ENCODE data around the gene KLHL24. TPM values are rescaled to one million over a fixed set of nuclear protein-coding genes. Genes with fewer than 3 reads are reported as not detected.
A peak's percentile ranks its signal among the peaks of the same experiment; 100 is the strongest.
"Not testable (repeated sequence)": the region's sequence is repeated elsewhere in the genome, so short reads cannot be mapped to it uniquely, and the experiment has no call there.

KLHL24 gene
- polyA plus RNA-seq, 6 donors from 2014 or later, result 46.7 to 84.9 (median 65.3) TPM

- H3K9me3 Mint-ChIP-seq, H3K27me3 Mint-ChIP-seq: not testable (repeated sequence)
Measured at GRCh38 chr3:183689621-183690020, 54.2 kb downstream of the KLHL24 start.

GRCh38 chr3:183690402-183690995 lies 55.1 kb downstream of the KLHL24 start:
- no peak overlapping the region for H3K4me3 Mint-ChIP-seq
- ATAC-seq (ENCODE audit: low read depth in 2 of 2) (no peak), DNase-seq (no peak)
- H3K4me1 Mint-ChIP-seq, result no peaks in the 10 kb centered on the region
- H3K9me3 Mint-ChIP-seq, result peaks cover 0 to 3% (median 0%) of the 10 kb centered on the region in 7 donors
- H3K27me3 Mint-ChIP-seq, result no peaks in the 10 kb centered on the region
- H3K27ac Mint-ChIP-seq, result no peak overlapping the region
- H3K36me3 Mint-ChIP-seq, result no peaks in the 10 kb centered on the region

More at GRCh38 chr3:183689621-183690020, 54.2 kb downstream of the KLHL24 start:
- H3K27ac Mint-ChIP-seq, result peak overlapping the region in 1 of 6 donors; percentile 11
- not testable (repeated sequence) for ATAC-seq (ENCODE audit: low read depth in 2 of 2); H3K4me1 Mint-ChIP-seq; H3K36me3 Mint-ChIP-seq; H3K4me3 Mint-ChIP-seq; DNase-seq

- no peaks in the 10 kb centered on the region for H3K27me3 Mint-ChIP-seq
- H3K27ac Mint-ChIP-seq, result no peak overlapping the region
- no peak for ATAC-seq (ENCODE audit: low read depth in 2 of 2)
- no peaks in the 10 kb centered on the region for H3K36me3 Mint-ChIP-seq
- peaks cover 0 to 3% (median 0%) of the 10 kb centered on the region in 7 donors for H3K9me3 Mint-ChIP-seq
- DNase-seq, result no peak
- no peak overlapping the region for H3K4me3 Mint-ChIP-seq
- H3K4me1 Mint-ChIP-seq, result peaks cover 0 to 7% (median 5%) of the 10 kb centered on the region in 3 donors
Measured at GRCh38 chr3:183692436-183692835, 57.0 kb downstream of the KLHL24 start.

DNA sequence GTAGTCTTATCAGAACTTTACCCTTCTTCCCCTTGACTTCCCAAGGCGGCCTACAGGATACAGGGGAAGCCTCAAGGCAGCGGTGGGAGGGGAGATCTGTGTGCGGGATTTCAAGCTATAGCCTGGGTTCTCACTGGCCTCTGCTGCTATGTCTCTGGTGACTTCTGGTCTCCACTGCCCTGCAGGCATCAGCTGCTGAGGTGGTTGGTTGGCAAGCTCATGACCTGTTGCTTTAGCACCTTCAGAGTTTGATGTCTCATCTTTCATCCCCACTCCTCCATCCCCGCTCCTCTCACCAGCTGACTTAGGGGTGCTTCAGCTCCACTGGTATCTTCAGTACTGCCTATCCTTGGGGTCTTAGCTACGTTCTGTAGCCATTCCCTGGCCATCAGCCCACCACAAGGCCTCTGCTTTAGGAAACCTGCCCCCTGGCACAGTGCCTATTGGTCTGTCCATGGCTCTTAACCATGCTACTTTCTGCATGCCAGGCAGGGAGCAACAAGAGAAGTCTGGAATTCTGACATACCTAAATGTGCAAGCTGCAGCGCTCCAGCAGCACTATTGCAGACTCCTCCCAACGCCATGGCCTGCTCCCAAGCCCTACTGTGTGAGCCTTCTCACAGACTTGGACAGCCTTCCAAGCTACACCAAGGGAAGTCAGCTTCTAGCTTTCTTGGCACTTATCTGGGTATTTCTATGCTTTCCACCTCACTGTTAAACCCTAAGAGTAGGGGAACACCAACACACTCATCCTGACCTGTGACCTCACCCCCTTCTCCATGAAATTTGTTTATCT lies 60.3 kb downstream of the KLHL24 start:
- Mint-ChIP-seq H3K4me1 (peaks cover 25 to 32% (median 28%) of the 10 kb centered on the region in 3 donors), H3K4me3 (peak overlapping the region in 5 of 8 donors; percentile 43 to 84 (median 66)), H3K9me3 (peaks cover 0 to 3% (median 0%) of the 10 kb centered on the region in 7 donors), H3K27me3 (no peaks in the 10 kb centered on the region), H3K36me3 (no peaks in the 10 kb centered on the region), H3K27ac (no peak overlapping the region)
- ATAC-seq (ENCODE audit: low read depth in 2 of 2) (no peak), DNase-seq (no peak)

DNA sequence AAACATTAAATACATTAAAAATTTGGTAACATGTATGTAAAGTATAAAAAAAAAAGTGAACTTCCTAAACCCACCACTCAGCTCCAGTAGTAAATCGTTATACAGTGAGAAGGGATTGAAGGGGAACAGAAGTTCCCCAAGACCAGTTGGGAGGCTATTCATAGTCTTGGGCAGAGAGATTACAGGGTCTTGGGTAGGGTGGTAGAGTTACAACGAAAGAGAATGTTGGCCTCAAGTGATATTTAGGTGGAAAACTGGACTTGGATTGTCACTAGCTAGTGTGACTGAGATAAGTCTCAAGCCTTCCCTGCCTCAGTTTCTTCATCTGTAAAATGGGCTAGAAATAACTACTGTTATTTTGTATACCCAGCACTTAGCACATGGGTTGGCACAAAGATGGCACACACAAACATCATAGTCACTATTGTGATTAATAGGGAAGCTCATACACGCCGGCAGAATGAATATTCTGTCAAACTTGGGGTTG lies 61.7 kb downstream of the KLHL24 start:
- peak overlapping the region; percentile 70 to 92 (median 85) for H3K4me3 Mint-ChIP-seq
- H3K4me1 Mint-ChIP-seq, result peaks cover 28 to 40% (median 35%) of the 10 kb centered on the region in 3 donors
- peak overlapping the region in 4 of 6 donors; percentile 54 to 94 (median 72) for H3K27ac Mint-ChIP-seq
- no peaks in the 10 kb centered on the region for H3K36me3 Mint-ChIP-seq
- no peaks in the 10 kb centered on the region for H3K27me3 Mint-ChIP-seq
- DNase-seq (no peak), ATAC-seq (ENCODE audit: low read depth in 2 of 2) (peak in 1 of 2 donors; percentile 38)
- peaks cover 0 to 3% (median 0%) of the 10 kb centered on the region in 7 donors for H3K9me3 Mint-ChIP-seq

DNA sequence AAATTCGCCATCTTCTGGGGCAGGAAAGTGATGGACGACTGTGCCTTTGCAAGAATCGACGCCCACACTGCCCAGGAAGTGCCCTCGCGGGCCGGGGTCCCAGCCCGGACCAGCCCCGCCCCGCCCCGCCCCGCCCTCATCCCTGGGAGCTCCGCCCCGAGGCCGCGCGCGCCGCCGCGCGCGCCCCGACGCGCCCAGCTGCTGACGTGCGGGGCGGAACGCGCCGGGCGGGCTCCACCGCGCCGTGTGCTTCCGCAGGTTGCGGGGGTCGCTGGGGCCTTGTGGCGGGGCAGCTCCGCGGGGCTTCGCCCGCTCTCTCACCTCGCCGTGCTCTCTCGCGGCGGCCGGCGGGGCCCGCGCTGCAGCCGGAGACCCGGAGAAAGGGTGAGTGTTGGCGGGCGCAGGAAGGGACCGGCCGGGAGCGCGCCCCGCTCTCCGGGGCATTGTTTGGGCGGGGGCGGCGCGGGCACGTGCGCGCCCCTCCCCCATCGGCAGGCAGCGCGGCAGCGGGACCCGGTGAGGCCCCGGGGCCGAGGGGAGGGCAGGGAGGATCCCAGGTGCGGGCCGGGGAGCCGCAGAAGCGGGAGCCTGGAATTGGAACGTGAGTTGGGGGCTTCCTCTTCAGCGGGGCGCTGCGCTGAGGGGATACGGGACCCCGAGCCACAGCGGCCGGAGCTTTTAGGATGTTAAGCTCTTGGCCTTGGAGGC lies 62.3 kb downstream of the KLHL24 start, which contains the start of gene YEATS2:
Gene YEATS2 (plus strand): TSS at position 188 of the 708 bp plus-strand sequence. CDS start 17,366 bp downstream, outside the sequence.
- Mint-ChIP-seq H3K4me3 (peak within 1 kb of the TSS; percentile 73 to 97 (median 91)), H3K4me1 (peaks cover 28 to 40% (median 35%) of the 10 kb centered on the region in 3 donors), H3K36me3 (no peaks in the 10 kb centered on the region), H3K27me3 (no peaks in the 10 kb centered on the region), H3K9me3 (peaks cover 0 to 3% (median 0%) of the 10 kb centered on the region in 7 donors), H3K27ac (peak within 1 kb of the TSS; percentile 10 to 95 (median 75))
- peak; percentile 63 for DNase-seq
- peak; percentile 84 to 86 for ATAC-seq (ENCODE audit: low read depth in 2 of 2)

- ATAC-seq (ENCODE audit: low read depth in 2 of 2), result peak; percentile 30 to 33
- peak overlapping the region; percentile 73 to 97 (median 91) for H3K4me3 Mint-ChIP-seq
- H3K4me1 Mint-ChIP-seq, result peaks cover 28 to 42% (median 35%) of the 10 kb centered on the region in 3 donors
- DNase-seq, result peak; percentile 25
- no peaks in the 10 kb centered on the region for H3K27me3 Mint-ChIP-seq
- no peaks in the 10 kb centered on the region for H3K36me3 Mint-ChIP-seq
- H3K27ac Mint-ChIP-seq, result peak overlapping the region; percentile 10 to 95 (median 73)
- H3K9me3 Mint-ChIP-seq, result peaks cover 0 to 3% (median 0%) of the 10 kb centered on the region in 7 donors
Measured at GRCh38 chr3:183698318-183698751, 62.9 kb downstream of the KLHL24 start.

DNA sequence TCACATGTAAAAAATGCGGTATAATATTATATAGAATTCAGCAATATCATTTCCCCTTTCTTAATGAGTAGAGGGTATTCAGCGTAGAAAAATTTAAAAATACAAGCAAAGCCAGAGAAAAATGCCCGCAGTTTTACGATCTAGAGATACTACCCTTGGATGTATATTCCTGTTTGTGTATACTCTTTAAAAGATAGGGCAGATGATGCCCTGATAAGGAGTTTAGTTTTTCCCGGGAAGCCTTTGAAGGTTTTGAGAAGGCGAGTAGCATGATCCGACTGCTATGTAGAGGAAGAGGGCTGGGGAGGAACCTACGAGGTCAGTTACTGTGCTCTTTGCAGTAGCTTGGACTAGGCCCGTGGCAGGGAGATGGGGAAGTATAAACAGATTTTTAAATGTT lies 63.3 kb downstream of the KLHL24 start:
- H3K9me3 Mint-ChIP-seq, result peaks cover 0 to 3% (median 0%) of the 10 kb centered on the region in 7 donors
- ATAC-seq (ENCODE audit: low read depth in 2 of 2) (peak; percentile 18 to 34), DNase-seq (peak; percentile 11)
- peak overlapping the region; percentile 73 to 97 (median 91) for H3K4me3 Mint-ChIP-seq
- H3K27me3 Mint-ChIP-seq, result no peaks in the 10 kb centered on the region
- peaks cover 28 to 43% (median 35%) of the 10 kb centered on the region in 3 donors for H3K4me1 Mint-ChIP-seq
- no peaks in the 10 kb centered on the region for H3K36me3 Mint-ChIP-seq
- H3K27ac Mint-ChIP-seq, result peak overlapping the region; percentile 10 to 95 (median 73)

DNA sequence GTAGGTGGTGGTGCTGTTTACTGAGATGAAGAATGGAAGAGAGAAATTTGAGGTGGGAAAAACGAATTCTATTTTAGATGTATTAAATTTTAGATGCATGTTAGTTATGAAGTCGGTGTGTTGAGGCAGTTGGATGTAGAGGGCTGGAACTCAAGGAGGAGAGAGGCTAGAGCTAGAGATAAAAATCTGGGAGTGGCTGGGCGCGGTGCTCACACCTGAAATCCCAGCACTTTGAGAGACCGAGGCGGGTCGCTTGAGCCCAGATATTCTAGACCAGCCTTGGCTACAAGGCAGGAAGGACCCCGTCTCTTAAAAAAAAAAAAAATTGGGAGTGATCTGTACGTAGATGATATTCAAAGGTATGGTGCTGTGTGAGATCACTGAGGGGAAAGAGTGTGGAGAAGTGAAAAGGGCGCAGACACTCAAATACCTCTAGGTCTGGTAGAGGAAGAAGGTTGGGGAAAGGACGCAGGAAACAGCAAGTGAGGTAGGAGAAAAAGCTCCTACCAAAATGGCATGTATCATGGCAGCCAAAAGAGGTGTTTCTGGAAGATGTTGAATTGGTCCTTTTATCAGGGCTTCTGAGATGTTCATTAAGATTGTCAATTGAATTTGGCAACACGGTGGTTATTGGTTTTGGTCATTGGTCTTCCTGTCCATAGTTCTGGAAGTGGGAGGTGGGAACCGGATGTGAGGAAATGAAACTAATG lies 64.0 kb downstream of the KLHL24 start:
- Mint-ChIP-seq H3K9me3 (peaks cover 0 to 3% (median 0%) of the 10 kb centered on the region in 7 donors), H3K27ac (peak overlapping the region; percentile 3 to 95 (median 51)), H3K4me3 (peak overlapping the region; percentile 73 to 97 (median 91)), H3K36me3 (no peaks in the 10 kb centered on the region), H3K4me1 (peaks cover 33 to 47% (median 35%) of the 10 kb centered on the region in 3 donors), H3K27me3 (no peaks in the 10 kb centered on the region)
- DNase-seq, result no peak
- ATAC-seq (ENCODE audit: low read depth in 2 of 2), result no peak

DNA sequence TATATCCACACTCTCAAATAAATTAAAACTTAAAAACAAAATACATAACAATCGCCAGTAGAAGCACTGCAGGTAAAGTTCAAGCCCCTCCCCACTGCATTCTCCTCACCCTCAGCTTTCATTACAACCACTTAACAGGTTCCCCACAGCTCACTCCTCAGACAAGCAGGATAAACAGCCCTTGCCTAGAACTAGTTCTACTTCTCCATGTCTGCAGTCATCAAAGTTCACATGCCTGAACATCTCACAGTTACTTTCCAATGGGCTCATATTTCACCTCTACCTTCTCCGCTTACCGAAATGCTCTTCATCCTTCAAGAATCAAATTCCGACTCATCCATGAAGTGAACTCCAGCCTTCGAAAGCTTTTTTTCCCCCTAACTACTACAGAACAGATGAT lies 66.3 kb downstream of the KLHL24 start:
- Mint-ChIP-seq H3K4me3 (peak overlapping the region in 1 of 8 donors; percentile 69), H3K36me3 (no peaks in the 10 kb centered on the region), H3K27me3 (no peaks in the 10 kb centered on the region), H3K9me3 (peaks cover 0 to 3% (median 0%) of the 10 kb centered on the region in 7 donors), H3K27ac (peak overlapping the region in 1 of 6 donors; percentile 13), H3K4me1 (peaks cover 39 to 59% (median 42%) of the 10 kb centered on the region in 3 donors)
- no peak for DNase-seq
- no peak for ATAC-seq (ENCODE audit: low read depth in 2 of 2)

- ATAC-seq (ENCODE audit: low read depth in 2 of 2); H3K36me3 Mint-ChIP-seq; H3K27ac Mint-ChIP-seq; H3K27me3 Mint-ChIP-seq; DNase-seq; H3K9me3 Mint-ChIP-seq; H3K4me3 Mint-ChIP-seq: not testable (repeated sequence)
- peaks cover 30 to 46% (median 34%) of the 10 kb centered on the region in 3 donors for H3K4me1 Mint-ChIP-seq
Measured at GRCh38 chr3:183703892-183704291, 68.5 kb downstream of the KLHL24 start.

DNA sequence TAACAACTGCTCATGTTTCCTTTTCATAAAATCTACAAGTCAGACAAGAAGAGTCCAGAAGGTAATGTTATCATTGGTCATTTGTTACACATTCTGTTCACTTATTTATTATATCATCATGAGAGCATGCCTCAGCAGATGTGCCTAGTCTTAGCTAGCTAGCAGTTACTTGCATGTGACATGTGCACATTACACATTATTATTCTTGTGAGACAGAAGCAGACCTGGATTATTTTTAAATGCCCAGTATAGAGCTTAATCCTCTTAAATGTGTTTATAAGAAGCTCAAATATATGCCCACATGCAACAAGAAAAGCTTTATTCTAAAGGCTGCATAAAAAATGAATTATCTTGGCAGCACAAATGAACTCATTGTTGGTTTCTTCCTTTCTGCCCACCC lies 74.8 kb downstream of the KLHL24 start:
- DNase-seq (no peak), ATAC-seq (ENCODE audit: low read depth in 2 of 2) (no peak)
- Mint-ChIP-seq H3K4me3 (no peak overlapping the region), H3K4me1 (peaks cover 5 to 14% (median 9%) of the 10 kb centered on the region in 3 donors), H3K27me3 (no peaks in the 10 kb centered on the region), H3K36me3 (peaks cover 0 to 3% of the 10 kb centered on the region in 2 donors), H3K9me3 (peaks cover 0 to 2% (median 0%) of the 10 kb centered on the region in 7 donors), H3K27ac (peak overlapping the region in 2 of 6 donors; percentile 12 to 75)
